Measurements from ENCODE around the gene NRXN2. TPM values are rescaled to one million over a fixed set of nuclear protein-coding genes. Genes with fewer than 3 reads are reported as not detected.

NRXN2 gene
- polyA plus RNA-seq, 1 experiment = not detected

GRCh38 chr11:64608046-64608445 lies 115.0 kb downstream of the NRXN2 start:
- ChIA-PET POLR2A (no interaction called here), CTCF (no interaction called here)
- Histone ChIP-seq H3K27me3 (ENCODE audit: control insufficient read depth, insufficient read depth, low read length) (peaks cover 39% of the 10 kb centered on the region), H3K9me3 (ENCODE audit: control insufficient read depth, insufficient read depth, low read length) (no peaks in the 10 kb centered on the region; the same call in 1 of the 2 replicates), H3K27ac (ENCODE audit: low read depth, low read length) (no peak overlapping the region), H3K4me3 (ENCODE audit: low read depth, low read length) (no peak overlapping the region)
- DNase-seq (ENCODE audit: low read depth, low spot score) = no peak
- no peak for TF ChIP-seq CTCF (IDR thresholded peaks at IDR 0.05; ENCODE audit: low read depth, low read length)

- no peak overlapping the region for H3K27ac ChIP-seq (ENCODE audit: low read depth, low read length)
- ChIA-PET CTCF (no interaction called here), POLR2A (no interaction called here)
- H3K27me3 ChIP-seq (ENCODE audit: control insufficient read depth, insufficient read depth, low read length) = peaks cover 39% of the 10 kb centered on the region
- no peak for DNase-seq (ENCODE audit: low read depth, low spot score)
- H3K4me3 ChIP-seq (ENCODE audit: low read depth, low read length) = no peak overlapping the region
- no peaks in the 10 kb centered on the region; the same call in 1 of the 2 replicates for H3K9me3 ChIP-seq (ENCODE audit: control insufficient read depth, insufficient read depth, low read length)
- TF ChIP-seq CTCF (IDR thresholded peaks at IDR 0.05; ENCODE audit: low read depth, low read length) = no peak
Observed at GRCh38 chr11:64607381-64607985, 115.5 kb downstream of the NRXN2 start.

GRCh38 chr11:64606796-64607380 lies 116.1 kb downstream of the NRXN2 start:
- TF ChIP-seq CTCF (IDR thresholded peaks at IDR 0.05; ENCODE audit: low read depth, low read length) = no peak
- Histone ChIP-seq H3K9me3 (ENCODE audit: control insufficient read depth, insufficient read depth, low read length) (no peaks in the 10 kb centered on the region; the same call in 1 of the 2 replicates), H3K4me3 (ENCODE audit: low read depth, low read length) (no peak overlapping the region), H3K27ac (ENCODE audit: low read depth, low read length) (no peak overlapping the region), H3K27me3 (ENCODE audit: control insufficient read depth, insufficient read depth, low read length) (peaks cover 36% of the 10 kb centered on the region)
- ChIA-PET CTCF (no interaction called here), POLR2A (no interaction called here)
- no peak for DNase-seq (ENCODE audit: low read depth, low spot score)

GRCh38 chr11:64605656-64606585 lies 117.1 kb downstream of the NRXN2 start:
- ChIA-PET POLR2A (no interaction called here), CTCF (no interaction called here)
- peaks cover 38% of the 10 kb centered on the region for H3K27me3 ChIP-seq (ENCODE audit: control insufficient read depth, insufficient read depth, low read length)
- TF ChIP-seq CTCF (IDR thresholded peaks at IDR 0.05; ENCODE audit: low read depth, low read length) = no peak
- H3K9me3 ChIP-seq (ENCODE audit: control insufficient read depth, insufficient read depth, low read length) = no peaks in the 10 kb centered on the region; the same call in 1 of the 2 replicates
- no peak overlapping the region for H3K27ac ChIP-seq (ENCODE audit: low read depth, low read length)
- no peak overlapping the region for H3K4me3 ChIP-seq (ENCODE audit: low read depth, low read length)
- no peak for DNase-seq (ENCODE audit: low read depth, low spot score)

- no peak for TF ChIP-seq CTCF (IDR thresholded peaks at IDR 0.05; ENCODE audit: low read depth, low read length)
- POLR2A ChIA-PET = no interaction called here
- Histone ChIP-seq H3K9me3 (ENCODE audit: control insufficient read depth, insufficient read depth, low read length) (no peaks in the 10 kb centered on the region; the same call in 1 of the 2 replicates), H3K27me3 (ENCODE audit: control insufficient read depth, insufficient read depth, low read length) (peaks cover 38% of the 10 kb centered on the region), H3K4me3 (ENCODE audit: low read depth, low read length) (no peak overlapping the region), H3K27ac (ENCODE audit: low read depth, low read length) (no peak overlapping the region)
- DNase-seq (ENCODE audit: low read depth, low spot score) = no peak
- CTCF ChIA-PET = interaction anchor here (1.0 kb wide), 1 partner anchor 157 kb away, joined by 3 read pairs; no protein-coding TSS in a partner anchor
Observed at GRCh38 chr11:64605244-64605560, 117.8 kb downstream of the NRXN2 start.
